ENCODE data around the gene NTS. TPM values are rescaled to one million over a fixed set of nuclear protein-coding genes. Genes with fewer than 3 reads are reported as not detected.

Gene NTS
- total and polyA plus RNA-seq, 3 donors from 2014 or later = 1.2 TPM; not detected in 2

- Histone ChIP-seq H3K36me3 (ENCODE audit: low read depth, missing control alignments) (no peaks in the 10 kb centered on the region), H3K4me3 (no peak overlapping the region), H3K27ac (no peak overlapping the region), H3K27me3 (no peaks in the 10 kb centered on the region), H3K9me3 (no peaks in the 10 kb centered on the region), H3K4me1 (no peaks in the 10 kb centered on the region)
- DNase-seq = no peak
- TF ChIP-seq POLR2A (IDR thresholded peaks at IDR 0.05) = no peak
- TF ChIP-seq CTCF (IDR thresholded peaks at IDR 0.05) = no peak
- 72 to 82% methylated on average over 3 of the region's 3 CpGs for WGBS, 2 donors
- intact Hi-C loops (cut with DNase I; ENCODE audit: low total_unique reads) = no loop called here
These were observed 3.4 kb downstream of the NTS start for GRCh38 chr12:85877459-85877858.

- DNase-seq = no peak
- H3K4me3 ChIP-seq = no peak overlapping the region
- H3K4me1 ChIP-seq = no peaks in the 10 kb centered on the region
- H3K36me3 ChIP-seq (ENCODE audit: low read depth, missing control alignments) = no peaks in the 10 kb centered on the region
- no peaks in the 10 kb centered on the region for H3K27me3 ChIP-seq
- H3K27ac ChIP-seq = no peak overlapping the region
- intact Hi-C loops (cut with DNase I; ENCODE audit: low total_unique reads) = no loop called here
- no peaks in the 10 kb centered on the region for H3K9me3 ChIP-seq
- TF ChIP-seq POLR2A (IDR thresholded peaks at IDR 0.05) = no peak
- TF ChIP-seq CTCF (IDR thresholded peaks at IDR 0.05) = no peak
These were observed 9.7 kb downstream of the NTS start for GRCh38 chr12:85883763-85884162.

- H3K36me3 ChIP-seq (ENCODE audit: low read depth, missing control alignments) = no peaks in the 10 kb centered on the region
- H3K4me3 ChIP-seq = no peak overlapping the region
These were observed 20.6 kb downstream of the NTS start for GRCh38 chr12:85894653-85895052.

GRCh38 chr12:85920324-85920947, 46.3 kb downstream of the NTS start:
- H3K4me3 ChIP-seq = no peak overlapping the region
- H3K27ac ChIP-seq = no peak overlapping the region
- no peak for DNase-seq
- WGBS, 2 donors = 1% methylated on average over 3 of the region's 3 CpGs
- no peak for TF ChIP-seq POLR2A (IDR thresholded peaks at IDR 0.05)
- TF ChIP-seq CTCF (IDR thresholded peaks at IDR 0.05) = peak; percentile 20 to 69 (median 41)
- no peaks in the 10 kb centered on the region for H3K36me3 ChIP-seq (ENCODE audit: low read depth, missing control alignments)
- intact Hi-C loops (cut with DNase I; ENCODE audit: low total_unique reads) = no loop called here
- H3K9me3 ChIP-seq = no peaks in the 10 kb centered on the region
- no peaks in the 10 kb centered on the region for H3K27me3 ChIP-seq
- H3K4me1 ChIP-seq = no peaks in the 10 kb centered on the region

More at GRCh38 chr12:85894653-85895052, 20.6 kb downstream of the NTS start:
- no peak overlapping the region for H3K27ac ChIP-seq
- H3K9me3 ChIP-seq = no peaks in the 10 kb centered on the region
- TF ChIP-seq CTCF (IDR thresholded peaks at IDR 0.05) (no peak), POLR2A (IDR thresholded peaks at IDR 0.05) (no peak)
- intact Hi-C loops (cut with DNase I; ENCODE audit: low total_unique reads) = no loop called here
- no peaks in the 10 kb centered on the region for H3K4me1 ChIP-seq
- no peak for DNase-seq
- no peaks in the 10 kb centered on the region for H3K27me3 ChIP-seq

- no peak overlapping the region for H3K27ac ChIP-seq
- H3K9me3 ChIP-seq = no peaks in the 10 kb centered on the region
- no peak for TF ChIP-seq POLR2A (IDR thresholded peaks at IDR 0.05)
- TF ChIP-seq CTCF (IDR thresholded peaks at IDR 0.05) = peak; percentile 28 to 89 (median 46)
- no peak for DNase-seq
- H3K27me3 ChIP-seq = no peaks in the 10 kb centered on the region
- H3K4me1 ChIP-seq = no peaks in the 10 kb centered on the region
- intact Hi-C loops (cut with DNase I; ENCODE audit: low total_unique reads) = no loop called here
- WGBS, 2 donors = 80 to 87% methylated on average over 1 of the region's 1 CpG
- no peak overlapping the region for H3K4me3 ChIP-seq
- no peaks in the 10 kb centered on the region for H3K36me3 ChIP-seq (ENCODE audit: low read depth, missing control alignments)
These were observed 49.8 kb downstream of the NTS start for GRCh38 chr12:85923767-85924331.

All from testis (tissue), 3 donors.